WTC11 (cell line): ENCODE results near the gene TMEM164. TPM values are rescaled to one million over a fixed set of nuclear protein-coding genes. Genes with fewer than 3 reads are reported as not detected.

Experiments
- ATAC-seq: fragments of 200-7000 bp; cut with Tn5 transposase; 2 replicates; pipeline ENCODE4 v1.10.0; 2021; ENCODE audit warnings: mild to moderate bottlenecking, moderate library complexity
- CTCF ChIA-PET: fragments of 300-600 bp; sonication (Branson Sonifier 250); formaldehyde crosslinking; loops from one replicate; lab custom pipeline; 2021; ENCODE audit warnings: antibody characterized with exemption; lab: Charles Lee
- POLR2A ChIA-PET: fragments of 350-600 bp; sonication (Branson Sonifier 250); formaldehyde crosslinking; loops from one replicate; lab custom pipeline; 2021; ENCODE audit warnings: antibody characterized with exemption; lab: Charles Lee
- DNase-seq: peaks from one replicate; pipeline ENCODE4 v3.0.0; 2021; ENCODE audit warnings: low spot score
- H3K27ac Mint-ChIP-seq: 2 replicates; pipeline ENCODE4 v1.8.0; 2021; ENCODE audit warnings: mixed read lengths
- H3K27me3 Mint-ChIP-seq: 2 replicates; pipeline ENCODE4 v1.8.0; 2021; ENCODE audit warnings: low read depth, mild to moderate bottlenecking, moderate library complexity, mixed read lengths
- H3K36me3 Mint-ChIP-seq: 2 replicates; pipeline ENCODE4 v1.8.0; 2021; ENCODE audit warnings: mixed read lengths
- H3K4me1 Mint-ChIP-seq: 2 replicates; pipeline ENCODE4 v1.8.0; 2022; ENCODE audit warnings: mixed read lengths
- H3K4me3 Mint-ChIP-seq: 2 replicates; pipeline ENCODE4 v1.8.0; 2021; ENCODE audit warnings: mild to moderate bottlenecking, moderate library complexity, mixed read lengths
- H3K9me3 Mint-ChIP-seq: 2 replicates; pipeline ENCODE4 v1.8.0; 2021; ENCODE audit warnings: mixed read lengths
- AR ChIP-seq: fragments of 250-450 bp; sonication (Bioruptor Pico); IDR thresholded peaks from 2 replicates; pipeline ENCODE4 v1.9.0; 2021; ENCODE audit warnings: mild to moderate bottlenecking
- CBFB ChIP-seq: sonication (generic); formaldehyde crosslinking; IDR thresholded peaks from 2 replicates; pipeline ENCODE4 v1.8.1; 2022; ENCODE audit warnings: mild to moderate bottlenecking, low read depth, missing genetic modification reagents
- CDX4 ChIP-seq: fragments of 250-450 bp; sonication (Bioruptor Pico); IDR thresholded peaks from 2 replicates; pipeline ENCODE4 v1.9.0; 2021; ENCODE audit warnings: moderate library complexity, mild to moderate bottlenecking, inconsistent platforms, borderline replicate concordance
- E2F5 ChIP-seq: sonication (generic); formaldehyde crosslinking; IDR thresholded peaks from 2 replicates; pipeline ENCODE4 v1.8.1; 2022; ENCODE audit warnings: mild to moderate bottlenecking, moderate library complexity, missing genetic modification reagents
- FOXJ3 ChIP-seq: sonication (generic); formaldehyde crosslinking; IDR thresholded peaks from 2 replicates; pipeline ENCODE4 v1.9.0; 2021; ENCODE audit warnings: missing genetic modification reagents, mild to moderate bottlenecking, borderline replicate concordance
- FOXK1 ChIP-seq: sonication (generic); formaldehyde crosslinking; IDR thresholded peaks from 2 replicates; pipeline ENCODE4 v1.8.0; 2022; ENCODE audit warnings: mild to moderate bottlenecking, moderate library complexity, missing genetic modification reagents
- FOXP4 ChIP-seq: sonication (generic); formaldehyde crosslinking; IDR thresholded peaks from 2 replicates; pipeline ENCODE4 v1.8.0; 2022; ENCODE audit warnings: mild to moderate bottlenecking, missing genetic modification reagents
- GABPB1 ChIP-seq: sonication (generic); formaldehyde crosslinking; IDR thresholded peaks from 2 replicates; pipeline ENCODE4 v1.8.1; 2023; ENCODE audit warnings: mild to moderate bottlenecking, missing genetic modification reagents
- HMGA2 ChIP-seq: fragments of 250-450 bp; sonication (Bioruptor Pico); IDR thresholded peaks from 2 replicates; pipeline ENCODE4 v1.4.0; 2021; ENCODE audit warnings: mild to moderate bottlenecking, moderate library complexity
- IRF1 ChIP-seq: sonication (generic); formaldehyde crosslinking; IDR thresholded peaks from 2 replicates; pipeline ENCODE4 v1.8.0; 2023; ENCODE audit warnings: missing genetic modification reagents
- MLX ChIP-seq: sonication (generic); formaldehyde crosslinking; IDR thresholded peaks from 2 replicates; pipeline ENCODE4 v1.8.1; 2023; ENCODE audit warnings: mild to moderate bottlenecking, missing genetic modification reagents, moderate library complexity
- NR2C2 ChIP-seq: sonication (generic); formaldehyde crosslinking; IDR thresholded peaks from 2 replicates; pipeline ENCODE4 v1.8.0; 2022; ENCODE audit warnings: mild to moderate bottlenecking, missing genetic modification reagents
- OVOL2 ChIP-seq: fragments of 250-450 bp; sonication (Bioruptor Pico); IDR thresholded peaks from 2 replicates; pipeline ENCODE4 v1.9.0; 2021; ENCODE audit warnings: mild to moderate bottlenecking, borderline replicate concordance
- PRDM15 ChIP-seq: sonication (generic); formaldehyde crosslinking; IDR thresholded peaks from 2 replicates; pipeline ENCODE4 v1.8.0; 2022; ENCODE audit warnings: missing genetic modification reagents
- SMAD3 ChIP-seq: sonication (generic); formaldehyde crosslinking; IDR thresholded peaks from 2 replicates; pipeline ENCODE4 v1.8.0; 2022; ENCODE audit warnings: missing genetic modification reagents, mild to moderate bottlenecking, borderline replicate concordance
- SOX15 ChIP-seq: fragments of 250-450 bp; sonication (Bioruptor Pico); IDR thresholded peaks from 2 replicates; pipeline ENCODE4 v1.9.0; 2021; ENCODE audit warnings: mild to moderate bottlenecking
- USF1 ChIP-seq: sonication (generic); formaldehyde crosslinking; IDR thresholded peaks from 2 replicates; pipeline ENCODE4 v1.8.0; 2022; ENCODE audit warnings: mild to moderate bottlenecking, missing genetic modification reagents
- USF2 ChIP-seq: sonication (generic); formaldehyde crosslinking; IDR thresholded peaks from 2 replicates; pipeline ENCODE4 v1.8.1; 2023; ENCODE audit warnings: mild to moderate bottlenecking, missing genetic modification reagents, moderate library complexity
- ZNF671 ChIP-seq: fragments of 250-450 bp; sonication (Bioruptor Pico); IDR thresholded peaks from 2 replicates; pipeline ENCODE4 v1.8.0; 2021; ENCODE audit warnings: mild to moderate bottlenecking
- total RNA-seq: library from RNA; stranded (reverse); gene quantifications from 3 replicates; pipeline ENCODE4 v1.2.3, GENCODE V29; 2021

Gene TMEM164
- total RNA-seq, 1 experiment from 2014 or later: 16.0 TPM

GRCh38 chrX:110123331-110123782 lies 120.4 kb downstream of the TMEM164 start:
- peaks cover 5% of the 10 kb centered on the region; the same call in 1 of the 2 replicates for H3K4me1 Mint-ChIP-seq
- H3K27me3 Mint-ChIP-seq: no peaks in the 10 kb centered on the region
- no peak for DNase-seq
- no peak overlapping the region for H3K4me3 Mint-ChIP-seq
- no peak overlapping the region for H3K27ac Mint-ChIP-seq
- POLR2A ChIA-PET: no interaction called here
- no peaks in the 10 kb centered on the region for H3K36me3 Mint-ChIP-seq
- ATAC-seq: no peak
- H3K9me3 Mint-ChIP-seq: no peaks in the 10 kb centered on the region
- CTCF ChIA-PET: no interaction called here
- TF ChIP-seq FOXK1 (CRISPR knock-in tag): no peak
- no peak for TF ChIP-seq NR2C2 (CRISPR knock-in tag)
- TF ChIP-seq CBFB (CRISPR knock-in tag): no peak
- no peak for TF ChIP-seq SMAD3 (CRISPR knock-in tag)

GRCh38 chrX:110125446-110126162 lies 122.7 kb downstream of the TMEM164 start:
- peak; percentile 97 for ATAC-seq
- Mint-ChIP-seq H3K27ac (no peak overlapping the region), H3K36me3 (no peaks in the 10 kb centered on the region), H3K27me3 (no peaks in the 10 kb centered on the region), H3K4me1 (peaks cover 5% of the 10 kb centered on the region; the same call in 1 of the 2 replicates), H3K9me3 (no peaks in the 10 kb centered on the region), H3K4me3 (no peak overlapping the region; the same call in 1 of the 2 replicates)
- DNase-seq: peak; percentile 35
- POLR2A ChIA-PET: no interaction called here
- CTCF ChIA-PET: interaction anchor here (0.7 to 1.5 kb wide), 4 partner anchors 21 to 234 kb away, joined by 3 to 6 read pairs (median 4); no protein-coding TSS in a partner anchor
- TF ChIP-seq CDX4 (CRISPR knock-in tag) (no peak), NR2C2 (CRISPR knock-in tag) (no peak), PRDM15 (CRISPR knock-in tag) (no peak), SMAD3 (CRISPR knock-in tag) (no peak), USF2 (CRISPR knock-in tag) (no peak), USF1 (CRISPR knock-in tag) (no peak), E2F5 (CRISPR knock-in tag) (no peak), AR (CRISPR knock-in tag) (no peak), FOXP4 (no peak), IRF1 (CRISPR knock-in tag) (no peak), ZNF671 (CRISPR knock-in tag) (no peak), GABPB1 (CRISPR knock-in tag) (no peak), SOX15 (CRISPR knock-in tag) (no peak), HMGA2 (CRISPR knock-in tag) (no peak), FOXJ3 (CRISPR knock-in tag) (no peak), MLX (no peak), OVOL2 (CRISPR knock-in tag) (no peak)
